Stomach (tissue), 4 donors: ENCODE data around the gene ST6GALNAC3.

Source experiments
- EP300 ChIP-seq: sonication (generic); formaldehyde crosslinking; IDR thresholded peaks from one replicate; pipeline ENCODE4 v1.6.1; 2017; ENCODE audit warnings: antibody characterized with exemption
- POLR2AphosphoS5 ChIP-seq, 3 donors: sonication (generic); formaldehyde crosslinking; IDR thresholded peaks; one replicate each; pipeline ENCODE4 v1.6.1; 2016; ENCODE audit warnings: antibody characterized with exemption in 3 of 3
- TF ChIP-seq, protein P1 (sequence below), 7 experiments: fragments of 450-650 bp in 4 of 7; fragments of 200-600 bp in 3 of 7; sonication (generic) in 3 of 7; IDR thresholded peaks; one replicate each; pipeline ENCODE4 v1.5.1; 2016 to 2019; ENCODE audit warnings: antibody characterized with exemption in 7 of 7, control low read depth in 2 of 7, mild to moderate bottlenecking in 1 of 7

GRCh38 chr1:76300556-76300955, 226.0 kb downstream of the ST6GALNAC3 start:
- no peak for TF ChIP-seq POLR2AphosphoS5 (IDR thresholded peaks at IDR 0.05)
- TF ChIP-seq, protein P1, sequence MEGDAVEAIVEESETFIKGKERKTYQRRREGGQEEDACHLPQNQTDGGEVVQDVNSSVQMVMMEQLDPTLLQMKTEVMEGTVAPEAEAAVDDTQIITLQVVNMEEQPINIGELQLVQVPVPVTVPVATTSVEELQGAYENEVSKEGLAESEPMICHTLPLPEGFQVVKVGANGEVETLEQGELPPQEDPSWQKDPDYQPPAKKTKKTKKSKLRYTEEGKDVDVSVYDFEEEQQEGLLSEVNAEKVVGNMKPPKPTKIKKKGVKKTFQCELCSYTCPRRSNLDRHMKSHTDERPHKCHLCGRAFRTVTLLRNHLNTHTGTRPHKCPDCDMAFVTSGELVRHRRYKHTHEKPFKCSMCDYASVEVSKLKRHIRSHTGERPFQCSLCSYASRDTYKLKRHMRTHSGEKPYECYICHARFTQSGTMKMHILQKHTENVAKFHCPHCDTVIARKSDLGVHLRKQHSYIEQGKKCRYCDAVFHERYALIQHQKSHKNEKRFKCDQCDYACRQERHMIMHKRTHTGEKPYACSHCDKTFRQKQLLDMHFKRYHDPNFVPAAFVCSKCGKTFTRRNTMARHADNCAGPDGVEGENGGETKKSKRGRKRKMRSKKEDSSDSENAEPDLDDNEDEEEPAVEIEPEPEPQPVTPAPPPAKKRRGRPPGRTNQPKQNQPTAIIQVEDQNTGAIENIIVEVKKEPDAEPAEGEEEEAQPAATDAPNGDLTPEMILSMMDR (IDR thresholded peaks at IDR 0.05), result no peak
- TF ChIP-seq EP300, result no peak
